Right ventricle myocardium superior (tissue), 1 donor: ENCODE results near the gene KLHL10. TPM values are rescaled to one million over a fixed set of nuclear protein-coding genes. Genes with fewer than 3 reads are reported as not detected.
"Not testable (repeated sequence)": the region's sequence is repeated elsewhere in the genome, so short reads cannot be mapped to it uniquely, and the experiment has no call there.

Experiments used
- ATAC-seq: fragments of 200-7000 bp; cut with Tn5 transposase; one replicate; pipeline ENCODE4 v1.9.1; 2020; ENCODE audit warnings: mild to moderate bottlenecking; ENCODE audit not compliant: poor library complexity
- DNase-seq: peaks from one replicate; pipeline ENCODE4 v3.0.0-alpha.2; 2020
- intact Hi-C: fragments of 100-400 bp; cut with DNase I; formaldehyde crosslinking; loops from one replicate; pipeline ENCODE4 v1.11.2; 2022
- total RNA-seq: library from RNA; stranded (reverse); fragmentation: NEBNext Ultra II Directional; extraction: Animal tissue kit (Norgen Biotek cat#: 25700); gene quantifications from one replicate; pipeline ENCODE4 v1.2.1, GENCODE V29; 2021
- donor health status: DM: no; HTN: yes; CAD: no; lungs with severe emphysema.

Gene KLHL10
- total RNA-seq, 1 donor from 2014 or later, result not detected

- ATAC-seq, intact Hi-C loops: not testable (repeated sequence)
These were observed 3.2 kb downstream of the KLHL10 start for GRCh38 chr17:41840781-41841180.

GRCh38 chr17:41844971-41845370, 7.3 kb downstream of the KLHL10 start:
- DNase-seq (no peak), ATAC-seq (no peak)
- intact Hi-C loops, result no loop called here

More at GRCh38 chr17:41840781-41841180, 3.2 kb downstream of the KLHL10 start:
- DNase-seq, result not testable (repeated sequence)

DNA sequence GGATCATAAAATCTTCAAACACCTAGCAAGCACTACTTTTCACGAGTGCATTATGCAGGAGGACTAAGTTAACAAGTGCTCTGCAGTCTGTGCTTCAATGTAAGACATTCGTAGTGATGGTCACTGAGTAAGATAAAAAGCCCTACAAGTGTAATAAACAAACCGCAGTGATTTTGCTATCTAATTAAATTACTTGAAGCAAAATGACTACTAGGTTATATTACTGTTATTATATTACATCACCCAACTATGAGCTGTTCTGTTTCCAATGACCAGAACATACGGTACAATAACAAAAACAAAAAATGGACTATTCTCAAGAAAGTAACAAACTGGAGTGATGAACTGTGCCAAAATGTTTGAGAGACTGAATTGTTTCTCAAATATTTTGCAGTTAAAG, 11.2 kb downstream of the KLHL10 start:
- intact Hi-C loops, result no loop called here
- ATAC-seq, result no peak
- DNase-seq, result no peak

GRCh38 chr17:41849251-41849990, 11.8 kb downstream of the KLHL10 start:
- intact Hi-C loops, result no loop called here
- ATAC-seq (no peak), DNase-seq (no peak)

GRCh38 chr17:41851382-41851781, 13.8 kb downstream of the KLHL10 start:
- intact Hi-C loops, ATAC-seq, DNase-seq: not testable (repeated sequence)

- DNase-seq (no peak), ATAC-seq (no peak)
- intact Hi-C loops, result no loop called here
These were observed 22.8 kb downstream of the KLHL10 start for GRCh38 chr17:41860254-41860931.

DNA sequence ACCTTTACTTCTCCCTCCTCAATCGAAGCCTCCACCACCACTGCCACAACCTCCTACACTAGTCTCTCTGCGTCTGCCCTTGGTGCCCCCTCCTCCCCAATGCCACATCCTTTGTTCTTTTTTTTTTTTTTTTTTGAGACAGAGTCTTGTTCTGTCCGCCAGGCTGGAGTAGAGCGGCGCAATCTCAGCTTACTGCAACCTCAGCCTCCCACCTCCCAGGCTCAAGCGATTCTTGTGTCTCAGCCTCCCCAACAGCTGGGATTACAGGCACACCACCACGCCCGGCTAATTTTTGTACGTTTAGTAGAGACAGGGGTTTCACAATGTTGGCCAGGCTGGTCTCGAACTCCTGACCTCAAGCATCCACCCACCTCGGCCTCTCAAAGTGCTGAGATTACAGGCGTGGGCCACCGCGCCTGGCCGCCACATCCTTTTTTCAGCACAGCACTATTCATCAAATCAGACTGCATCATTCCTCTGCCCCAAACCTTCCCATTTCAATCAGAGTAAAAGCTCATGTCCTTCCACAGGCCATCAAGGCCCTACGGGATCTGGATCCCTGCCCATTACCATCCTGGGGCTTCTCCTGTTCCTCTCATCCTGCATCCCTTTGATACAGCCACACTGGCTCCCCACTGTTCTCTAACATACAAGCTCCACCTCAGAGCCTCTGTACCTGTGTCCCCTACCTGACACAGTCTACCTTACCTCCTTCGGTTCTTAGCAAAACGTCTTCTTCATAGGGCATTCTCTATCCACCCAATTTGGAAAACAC, 25.6 kb downstream of the KLHL10 start:
- no peak for DNase-seq
- intact Hi-C loops, result no loop called here
- no peak for ATAC-seq

- intact Hi-C loops, result no loop called here
- ATAC-seq, result peak; percentile 54
These were observed 26.8 kb downstream of the KLHL10 start for GRCh38 chr17:41864498-41864835.

GRCh38 chr17:41864836-41865595, 27.4 kb downstream of the KLHL10 start, which contains the start of gene KLHL11:
Gene KLHL11 (minus strand): TSS chr17:41865423. CDS start chr17:41865370, 53 bp downstream.
- intact Hi-C loops, result no loop called here
- peak; percentile 99 for ATAC-seq
- DNase-seq, result peak; percentile 93

More at GRCh38 chr17:41864498-41864835, 26.8 kb downstream of the KLHL10 start:
- no peak for DNase-seq

GRCh38 chr17:41865596-41865893, 27.9 kb downstream of the KLHL10 start:
- no peak for ATAC-seq
- intact Hi-C loops, result no loop called here
- no peak for DNase-seq

GRCh38 chr17:41868568-41868967, 30.9 kb downstream of the KLHL10 start:
- intact Hi-C loops, result no loop called here
- DNase-seq (no peak), ATAC-seq (no peak)

GRCh38 chr17:41869426-41869825, 31.8 kb downstream of the KLHL10 start:
- DNase-seq (no peak), ATAC-seq (no peak)
- intact Hi-C loops, result no loop called here

DNA sequence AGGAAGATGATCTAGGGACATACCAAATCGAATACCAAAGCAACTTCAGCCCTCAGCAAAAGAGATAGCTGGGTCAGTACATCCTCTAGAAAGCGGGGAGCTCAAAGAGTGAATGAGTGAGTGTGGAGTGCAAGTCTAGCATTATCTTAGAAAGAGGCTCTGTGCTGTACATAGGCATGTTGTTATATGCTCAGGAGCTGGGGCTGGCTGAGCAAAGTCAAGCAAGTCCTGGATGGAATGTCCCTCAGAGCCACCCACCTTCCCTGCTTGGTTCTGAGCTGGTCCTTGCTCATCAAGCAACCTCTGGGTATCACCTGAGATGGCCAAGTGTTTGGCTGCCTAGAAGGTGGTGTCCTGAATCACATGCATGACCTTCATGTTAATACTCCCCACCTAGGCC, 32.5 kb downstream of the KLHL10 start:
- intact Hi-C loops, result no loop called here
- ATAC-seq, result no peak
- no peak for DNase-seq

DNA sequence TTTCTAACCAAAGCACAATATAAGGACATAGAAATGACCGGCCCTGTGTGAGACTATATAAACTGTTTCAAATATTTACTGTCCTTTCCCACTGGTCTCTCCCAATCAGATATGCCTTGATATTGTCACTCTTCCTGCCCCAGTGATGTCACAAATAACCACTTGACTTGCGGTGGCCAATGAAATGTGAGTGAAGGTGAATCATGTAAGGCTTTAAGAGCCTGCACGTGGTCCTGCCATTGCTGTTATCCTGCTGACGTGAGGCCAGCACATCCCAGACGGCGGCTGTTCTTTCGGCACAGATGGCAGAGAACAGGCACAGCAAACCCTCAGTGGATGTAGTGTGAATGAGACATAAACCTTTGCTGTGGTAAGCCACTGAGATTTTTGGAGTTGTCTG, 33.0 kb downstream of the KLHL10 start:
- intact Hi-C loops, result no loop called here
- no peak for DNase-seq
- no peak for ATAC-seq

- ATAC-seq (no peak), DNase-seq (no peak)
- intact Hi-C loops, result no loop called here
These were observed 34.2 kb downstream of the KLHL10 start for GRCh38 chr17:41871789-41872188.

DNA sequence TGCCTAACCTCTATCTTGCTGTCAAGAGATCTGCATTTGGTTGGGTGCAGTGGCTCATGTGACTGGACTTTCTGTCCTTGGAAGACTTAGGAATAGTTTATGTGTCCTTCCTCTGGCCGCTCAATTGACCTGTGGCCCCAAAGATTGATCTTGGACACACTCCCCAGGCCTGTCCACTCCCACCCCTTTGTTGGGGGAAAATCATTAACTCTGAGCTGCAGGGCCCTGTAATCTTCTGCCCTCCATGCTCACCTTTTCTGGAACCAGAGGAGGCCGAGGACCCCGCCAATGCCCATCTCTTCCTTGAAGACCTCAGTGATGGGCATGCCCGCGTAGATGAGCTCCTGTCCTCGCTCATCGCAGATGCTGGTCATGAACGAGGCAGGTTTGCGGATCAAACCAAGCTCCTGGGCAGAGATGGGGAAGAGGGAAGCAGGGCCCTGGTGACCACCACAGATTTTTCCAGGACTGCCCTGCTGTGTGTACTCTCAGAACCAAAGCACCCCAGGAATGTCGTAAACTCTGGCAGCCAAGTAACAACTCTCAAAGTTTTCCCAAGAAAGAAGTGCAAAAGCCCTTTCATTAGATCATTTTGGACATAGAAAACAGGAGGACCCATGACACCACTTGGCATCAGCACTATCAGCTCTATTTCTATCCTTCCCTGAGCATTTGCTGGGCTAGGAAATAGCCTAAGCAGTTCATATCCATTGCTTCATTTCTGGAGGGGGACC, 36.1 kb downstream of the KLHL10 start:
- ATAC-seq (no peak), DNase-seq (no peak)
- intact Hi-C loops, result no loop called here

DNA sequence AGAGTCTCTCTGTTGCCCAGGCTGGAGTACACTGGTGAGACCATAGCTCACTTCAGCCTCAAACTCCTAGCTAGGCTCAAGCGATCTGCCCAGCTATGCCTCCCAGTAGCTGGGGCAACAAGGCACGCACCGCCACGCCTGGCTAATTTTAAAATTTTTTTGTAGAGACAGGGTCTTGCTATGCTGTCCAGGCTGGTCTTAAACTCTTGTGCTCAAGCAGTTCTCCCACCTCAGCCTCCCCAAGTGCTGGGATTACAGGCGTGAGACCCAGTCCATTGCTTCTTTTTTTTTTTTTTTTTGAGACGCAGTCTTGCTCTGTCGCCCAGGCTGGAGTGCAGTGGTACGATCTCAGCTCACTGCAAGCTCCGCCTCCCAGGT, 36.7 kb downstream of the KLHL10 start:
- DNase-seq, intact Hi-C loops, ATAC-seq: not testable (repeated sequence)

- DNase-seq, result no peak
- ATAC-seq, result no peak
- intact Hi-C loops, result loop anchor here (10.0 kb wide), 1 partner anchor 145 kb away; the partner anchor contains the start of gene HAP1
These were observed 42.5 kb downstream of the KLHL10 start for GRCh38 chr17:41880130-41880529.
